Stimulated activated CD4-positive, alpha-beta T cell treated with anti-CD3 and anti-CD28 coated beads, Interleukin-12 subunit alpha, Interleukin-12 subunit beta, amount 100 ng/mL, for 48 hours (primary cell): ENCODE results near the gene MUC20.

Source experiments
- DNase-seq, 3 donors: peaks; one replicate each; pipeline ENCODE4 v3.0.0-alpha.2; 2020; ENCODE audit warnings: low read depth in 2 of 3, low spot score in 1 of 3

Gene MUC20

GRCh38 chr3:195754906-195755305 lies 34.1 kb downstream of the MUC20 start:
- no peak for DNase-seq

- no peak for DNase-seq
These were observed 34.6 kb downstream of the MUC20 start for GRCh38 chr3:195755391-195755790.

GRCh38 chr3:195755791-195756676 lies 35.3 kb downstream of the MUC20 start:
- DNase-seq, result peak in 1 of 3 donors; percentile 28

- no peak for DNase-seq
These were observed 36.6 kb downstream of the MUC20 start for GRCh38 chr3:195757438-195757770.

GRCh38 chr3:195757827-195758226 lies 37.0 kb downstream of the MUC20 start:
- DNase-seq, result no peak

GRCh38 chr3:195758721-195759353 lies 38.1 kb downstream of the MUC20 start:
- no peak for DNase-seq

- no peak for DNase-seq
These were observed 39.8 kb downstream of the MUC20 start for GRCh38 chr3:195760345-195761122.

- DNase-seq, result no peak
These were observed 40.4 kb downstream of the MUC20 start for GRCh38 chr3:195761123-195761566.

- DNase-seq, result no peak
These were observed 40.9 kb downstream of the MUC20 start for GRCh38 chr3:195761567-195762248.

- DNase-seq, result no peak
These were observed 41.4 kb downstream of the MUC20 start for GRCh38 chr3:195762249-195762585.

GRCh38 chr3:195762611-195763010 lies 41.8 kb downstream of the MUC20 start:
- DNase-seq, result no peak

- DNase-seq, result no peak
These were observed 42.5 kb downstream of the MUC20 start for GRCh38 chr3:195763076-195763830.

- no peak for DNase-seq
These were observed 43.4 kb downstream of the MUC20 start for GRCh38 chr3:195763843-195764825.

- DNase-seq, result no peak
These were observed 44.4 kb downstream of the MUC20 start for GRCh38 chr3:195764961-195765706.

- DNase-seq, result no peak
These were observed 45.9 kb downstream of the MUC20 start for GRCh38 chr3:195766671-195767070.

- no peak for DNase-seq
These were observed 47.0 kb downstream of the MUC20 start for GRCh38 chr3:195767792-195768191.

GRCh38 chr3:195768414-195768813 lies 47.6 kb downstream of the MUC20 start:
- no peak for DNase-seq

GRCh38 chr3:195768831-195769303 lies 48.1 kb downstream of the MUC20 start:
- no peak for DNase-seq

GRCh38 chr3:195769551-195769950 lies 48.8 kb downstream of the MUC20 start:
- no peak for DNase-seq
